ENCODE measurements around the gene NPM1. TPM values are rescaled to one million over a fixed set of nuclear protein-coding genes. Genes with fewer than 3 reads are reported as not detected.
"Not testable (repeated sequence)": the region's sequence is repeated elsewhere in the genome, so short reads cannot be mapped to it uniquely, and the experiment has no call there.

Gene NPM1
- 2,482 and 3,666 TPM in 2 replicates for total RNA-seq (2014; rRNA removed; shearing (Covaris generic))

- DNase-seq (ENCODE audit: low spot score), result peak; percentile 97
Measured at GRCh38 chr5:171387345-171387969, at the start of gene NPM1. Gene NPM1, plus strand, starts transcription at chr5:171387849. Its CDS starts 100 bp downstream, at chr5:171387949.

- DNase-seq (ENCODE audit: low spot score), result no peak
Measured at GRCh38 chr5:171340042-171340441, 47.6 kb upstream of the NPM1 start.

GRCh38 chr5:171340491-171340890 lies 47.2 kb upstream of the NPM1 start:
- DNase-seq (ENCODE audit: low spot score), result no peak

DNA sequence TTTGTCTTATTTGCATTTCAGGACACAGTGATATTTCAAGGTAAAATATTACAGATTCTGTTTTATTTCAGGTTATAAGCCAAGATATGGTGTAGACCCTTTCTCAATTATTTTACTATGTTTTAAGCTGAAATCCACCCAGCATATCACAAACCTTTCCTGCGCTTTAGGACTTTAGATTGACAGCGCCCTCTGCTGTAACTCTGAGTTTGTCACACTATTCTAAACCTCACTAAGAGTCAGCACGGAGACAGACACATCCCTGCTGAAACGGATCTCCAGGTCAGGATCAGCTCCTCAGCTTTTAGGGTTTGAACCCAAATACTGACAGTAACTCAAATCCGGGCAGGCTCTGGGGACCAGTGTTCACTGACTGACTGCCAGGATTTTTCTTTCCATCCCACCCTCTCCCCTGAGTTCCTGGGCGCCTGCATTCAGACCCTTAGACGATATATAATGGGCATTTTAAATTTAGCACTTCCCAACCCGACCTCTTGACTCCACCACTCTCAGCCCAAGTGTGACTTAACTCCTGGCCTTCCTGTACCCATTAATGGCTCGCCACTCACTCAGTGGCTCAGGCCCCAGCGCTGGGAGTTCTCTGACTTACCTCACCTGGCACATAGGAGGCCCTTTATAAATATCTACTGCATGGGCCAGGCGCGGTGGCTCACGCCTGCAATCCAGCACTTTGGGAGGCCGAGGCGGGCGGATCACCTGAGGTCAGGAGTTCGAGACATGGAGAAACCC lies 45.1 kb upstream of the NPM1 start:
- DNase-seq (ENCODE audit: low spot score), result peak; percentile 56

- no peak for DNase-seq (ENCODE audit: low spot score)
Measured at GRCh38 chr5:171344936-171345608, 42.6 kb upstream of the NPM1 start.

DNA sequence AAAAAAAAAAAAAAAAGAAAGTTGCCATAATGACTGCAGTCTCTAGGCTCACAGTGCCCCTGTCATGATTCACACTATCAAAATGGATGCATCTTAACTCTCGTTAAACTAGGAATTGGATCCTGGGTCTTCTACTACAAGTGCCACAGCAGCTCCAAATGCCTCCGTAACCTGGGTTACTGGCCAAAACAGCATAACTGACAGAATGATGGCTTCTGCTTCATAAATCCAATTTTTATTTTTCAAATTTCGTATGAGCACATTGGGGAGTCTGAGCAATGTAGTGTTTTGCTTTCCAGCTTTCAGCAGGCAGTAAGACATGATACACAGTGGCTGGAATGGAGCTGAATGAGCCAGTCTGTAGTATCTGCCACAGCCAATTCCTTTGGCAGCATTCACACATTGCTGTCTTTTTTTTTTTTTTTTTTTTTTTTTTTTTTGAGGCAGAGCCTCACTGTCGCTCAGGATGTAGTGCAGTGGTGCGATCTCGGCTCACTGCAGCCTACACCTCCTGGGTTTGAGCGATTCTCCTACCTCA lies 36.0 kb upstream of the NPM1 start:
- DNase-seq (ENCODE audit: low spot score), result no peak

GRCh38 chr5:171355302-171355724 lies 32.3 kb upstream of the NPM1 start:
- DNase-seq (ENCODE audit: low spot score), result no peak

GRCh38 chr5:171357843-171358242 lies 29.8 kb upstream of the NPM1 start:
- no peak for DNase-seq (ENCODE audit: low spot score)

- not testable (repeated sequence) for DNase-seq (ENCODE audit: low spot score)
Measured at GRCh38 chr5:171361151-171361550, 26.5 kb upstream of the NPM1 start.

GRCh38 chr5:171363249-171363648 lies 24.4 kb upstream of the NPM1 start:
- DNase-seq (ENCODE audit: low spot score), result not testable (repeated sequence)

- DNase-seq (ENCODE audit: low spot score), result no peak
Measured at GRCh38 chr5:171363846-171364245, 23.8 kb upstream of the NPM1 start.

DNA sequence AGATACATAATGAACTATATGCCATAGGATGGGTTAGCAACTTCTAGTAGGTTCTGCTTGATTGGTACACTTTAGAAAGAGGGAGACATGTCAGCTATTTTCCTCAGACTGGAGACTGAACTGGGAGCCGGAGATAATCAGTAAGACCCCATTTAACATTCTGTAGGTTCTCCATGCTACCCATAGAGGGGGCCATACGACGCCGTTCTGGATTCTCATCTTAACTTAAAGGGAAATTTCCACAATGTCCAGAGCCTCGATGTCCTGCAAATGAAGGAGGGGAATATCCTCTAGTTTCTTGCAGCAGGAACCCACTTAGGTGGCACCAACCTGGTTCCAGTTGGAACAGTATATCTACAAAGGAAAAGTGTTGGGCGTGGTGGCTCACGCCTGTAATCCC lies 22.3 kb upstream of the NPM1 start:
- no peak for DNase-seq (ENCODE audit: low spot score)

- no peak for DNase-seq (ENCODE audit: low spot score)
Measured at GRCh38 chr5:171366645-171367044, 21.0 kb upstream of the NPM1 start.

GRCh38 chr5:171367424-171368370 lies 20.0 kb upstream of the NPM1 start:
- peak; percentile 89 for DNase-seq (ENCODE audit: low spot score)

- no peak for DNase-seq (ENCODE audit: low spot score)
Measured at GRCh38 chr5:171369056-171369455, 18.6 kb upstream of the NPM1 start.

- no peak for DNase-seq (ENCODE audit: low spot score)
Measured at GRCh38 chr5:171369898-171370297, 17.8 kb upstream of the NPM1 start.

DNA sequence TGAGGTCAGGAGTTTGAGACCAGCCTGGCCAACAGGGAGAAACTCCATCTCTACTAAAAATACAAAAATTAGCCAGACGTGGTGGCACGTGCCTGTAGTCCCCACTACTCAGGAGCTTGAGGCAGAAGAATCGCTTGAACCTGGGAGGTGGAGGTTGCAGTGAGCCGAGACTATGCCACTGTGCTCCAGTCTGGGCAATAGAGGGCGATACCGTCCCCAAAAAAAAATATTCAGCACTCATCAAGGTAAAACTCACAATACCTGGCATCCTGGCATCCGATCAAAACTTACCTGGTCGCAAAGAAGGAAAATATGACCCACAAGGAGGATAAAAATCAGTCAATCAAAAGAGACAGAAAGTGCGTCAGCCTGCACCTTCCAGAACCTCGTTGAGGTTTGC lies 16.8 kb upstream of the NPM1 start:
- DNase-seq (ENCODE audit: low spot score), result not testable (repeated sequence)

GRCh38 chr5:171371326-171371725 lies 16.3 kb upstream of the NPM1 start:
- DNase-seq (ENCODE audit: low spot score), result no peak

GRCh38 chr5:171379961-171380360 lies 7.7 kb upstream of the NPM1 start:
- no peak for DNase-seq (ENCODE audit: low spot score)

GRCh38 chr5:171384416-171384815 lies 3.2 kb upstream of the NPM1 start:
- DNase-seq (ENCODE audit: low spot score), result not testable (repeated sequence)

DNA sequence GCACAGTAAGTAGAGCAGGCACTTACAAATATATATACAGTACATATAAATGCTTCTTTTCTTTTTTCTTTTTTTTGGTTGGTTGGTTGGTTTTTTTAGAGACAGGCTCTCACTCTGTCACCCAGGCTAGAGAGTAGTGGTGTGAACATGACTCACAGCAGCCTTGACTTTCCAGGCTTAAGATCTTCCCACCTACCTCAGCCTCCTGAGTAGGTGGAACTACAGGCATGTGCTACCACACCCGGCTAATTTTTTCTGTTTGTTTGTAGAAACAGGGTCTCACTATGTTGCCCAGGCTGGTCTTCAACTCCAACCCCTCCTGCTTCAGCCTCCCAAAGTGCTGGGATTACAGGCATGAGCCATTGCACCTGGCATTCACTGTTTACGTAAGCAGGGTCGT lies 2.6 kb upstream of the NPM1 start:
- DNase-seq (ENCODE audit: low spot score), result peak; percentile 20
